K562 (cell line): ENCODE measurements around the gene BCL7C. TPM values are rescaled to one million over a fixed set of nuclear protein-coding genes. Genes with fewer than 3 reads are reported as not detected.

Experiments used
- BDP1 ChIP-seq: IDR thresholded peaks from 3 replicates; pipeline ENCODE4 v1.6.1; 2011; ENCODE audit not compliant: insufficient read length, insufficient read depth
- CBFA2T3 ChIP-seq: fragments of 450-650 bp; IDR thresholded peaks from 2 replicates; pipeline ENCODE4 v1.6.1; 2017
- CEBPG ChIP-seq, 3 experiments: fragments of 200-800 bp in 1 of 3; sonication (Bioruptor generic) in 1 of 3; sonication (generic) in 1 of 3; formaldehyde crosslinking in 1 of 3; IDR thresholded peaks in 2 of 3; conservative IDR thresholded peaks in 1 of 3; 2 replicates each; pipeline versions ENCODE4 v1.6.1 to v1.8.0; 2016 to 2022; ENCODE audit warnings: missing compliant biosample characterization in 2 of 3, missing genetic modification characterization in 2 of 3, mild to moderate bottlenecking in 1 of 3, missing genetic modification reagents in 1 of 3
- EP400 ChIP-seq: fragments of 450-650 bp; IDR thresholded peaks from 2 replicates; pipeline ENCODE4 v1.6.1; 2017; ENCODE audit warnings: antibody characterized with exemption, mild to moderate bottlenecking, moderate library complexity
- RBM39 ChIP-seq: fragments of 200-400 bp; formaldehyde crosslinking; optimal IDR thresholded peaks from 2 replicates; pipeline ENCODE3; 2018; ENCODE audit warnings: low read depth, low read length
- SOX6 ChIP-seq: fragments of 450-650 bp; IDR thresholded peaks from 2 replicates; pipeline ENCODE4 v1.6.1; 2014; ENCODE audit warnings: mild to moderate bottlenecking
- TBP ChIP-seq: optimal IDR thresholded peaks from 2 replicates; pipeline ENCODE3; 2011; ENCODE audit warnings: low read depth, low read length, improper control_type of control experiment
- ZNF253 ChIP-seq: fragments of 250-450 bp; sonication (Bioruptor Pico); conservative IDR thresholded peaks from 2 replicates; pipeline ENCODE4 v1.6.1; 2021; ENCODE audit warnings: mild to moderate bottlenecking
- ZNF263 ChIP-seq: sonication (generic); formaldehyde crosslinking; IDR thresholded peaks from 2 replicates; pipeline ENCODE4 v1.8.0; 2022; ENCODE audit warnings: mild to moderate bottlenecking, missing genetic modification reagents, borderline replicate concordance
- ZNF445 ChIP-seq: fragments of 250-450 bp; sonication (Bioruptor Pico); IDR thresholded peaks from 2 replicates; pipeline ENCODE4 v1.4.0; 2020; ENCODE audit warnings: low read depth, mild to moderate bottlenecking, moderate library complexity
- ZNF780A ChIP-seq: fragments of 250-450 bp; sonication (Bioruptor Pico); IDR thresholded peaks from 2 replicates; pipeline ENCODE4 v1.5.0; 2021; ENCODE audit warnings: mild to moderate bottlenecking
- polyA plus RNA-seq, 8 experiments: library from polyadenylated mRNA; depleted of rRNA in 4 of 8; stranded (reverse) in 5 of 8; unstranded in 3 of 8; fragments of >200 nt; fragmentation: Nextera tagmentation in 2 of 8; fragmentation: Illumina TruSeq in 1 of 8; extraction: Ambion mirVana in 2 of 8; extraction: Trizol in 1 of 8; gene quantifications; 2 replicates each; pipeline versions ENCODE4 v1.2.1 to v1.2.3, GENCODE V29; 2011 to 2014; ENCODE audit warnings: inconsistent platforms in 1 of 8, missing spikeins in 1 of 8
- total RNA-seq, 7 experiments: library from RNA; depleted of rRNA in 6 of 7; stranded (reverse); fragments of >200 nt in 6 of 7; fragmentation: Illumina TruSeq in 2 of 7; extraction: Trizol in 2 of 7; gene quantifications; 2 replicates each; pipeline versions ENCODE4 v1.2.1 to v1.2.3, GENCODE V29; 2011 to 2021; ENCODE audit warnings: low replicate concordance in 1 of 7
- TF ChIP-seq, protein P1 (sequence below): fragments of 450-650 bp; formaldehyde crosslinking; IDR thresholded peaks from 2 replicates; pipeline ENCODE4 v1.4.0; 2020; ENCODE audit warnings: mild to moderate bottlenecking, moderate library complexity
- TF ChIP-seq, protein P2 (sequence below): fragments of 450-650 bp; IDR thresholded peaks from 2 replicates; pipeline ENCODE4 v1.6.1; 2017; ENCODE audit warnings: antibody characterized with exemption
- TF ChIP-seq, protein P3 (sequence below), 2 experiments: fragments of 450-650 bp; IDR thresholded peaks; 2 replicates each; pipeline ENCODE4 v1.6.1; 2016
- TF ChIP-seq, protein P4 (sequence below): sonication (generic); formaldehyde crosslinking; IDR thresholded peaks from 2 replicates; pipeline ENCODE4 v1.5.0; 2020; ENCODE audit warnings: missing genetic modification reagents
- TF ChIP-seq, protein P5 (sequence below): sonication (generic); formaldehyde crosslinking; IDR thresholded peaks from 2 replicates; pipeline ENCODE4 v1.8.1; 2023; ENCODE audit warnings: mild to moderate bottlenecking, missing genetic modification reagents
- TF ChIP-seq, protein P6 (sequence below): fragments of 450-650 bp; IDR thresholded peaks from one replicate; pipeline ENCODE4 v1.6.1; 2018; ENCODE audit warnings: mild to moderate bottlenecking, moderate library complexity; ENCODE audit not compliant: partially characterized antibody

BCL7C gene
- total and polyA plus RNA-seq, 9 of the 15 experiments (the other 6 are each of a cell fraction or from before 2014, with no cell fraction given): 1.7 to 85.8 (median 19.6) TPM

DNA sequence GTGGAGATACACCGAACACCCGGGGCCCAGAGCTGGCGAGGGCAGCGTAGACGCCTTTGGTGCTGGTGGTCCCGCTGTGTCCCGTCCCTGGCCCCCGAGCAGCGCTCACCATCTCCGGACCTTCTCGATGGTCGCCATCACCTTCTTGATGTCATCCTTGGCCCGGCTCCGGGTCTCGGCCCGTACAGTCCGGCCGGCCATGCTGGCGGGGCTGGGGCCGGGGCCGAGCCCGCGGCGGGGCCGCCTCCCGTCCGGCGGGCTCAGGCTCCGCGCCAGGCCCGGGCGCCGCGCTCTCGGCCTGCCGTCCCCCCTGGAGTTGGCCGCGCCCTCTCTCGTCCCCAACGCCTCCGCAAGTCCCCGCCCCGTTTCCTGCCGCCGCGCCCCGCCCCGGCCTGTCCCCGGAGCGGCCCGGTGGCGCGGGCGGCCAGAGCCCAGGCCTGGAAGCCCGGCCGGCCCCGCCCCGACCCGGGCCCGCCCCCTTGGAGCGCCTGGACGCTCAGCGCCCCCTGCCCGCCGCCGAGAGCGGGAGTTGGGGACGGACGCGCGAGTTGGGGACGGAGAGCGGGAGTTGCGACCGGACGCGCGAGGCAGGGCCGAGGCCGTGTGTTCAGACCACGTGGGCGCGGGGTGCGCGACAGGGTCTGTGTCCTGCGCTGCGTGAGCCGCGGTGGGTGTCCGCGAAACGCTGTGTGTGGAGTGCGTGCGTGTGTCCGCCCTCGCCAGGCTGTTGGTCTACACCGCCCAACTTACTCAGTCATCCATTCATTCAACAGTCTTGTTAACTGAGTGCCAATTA is at the start of gene BCL7C (continued):
- TF ChIP-seq RBM39 (no peak), CBFA2T3 (0 out of 2 replicates have a peak, but pooled peaks have one; percentile 12), CEBPG (CRISPR knock-in tag; IDR thresholded peaks at IDR 0.05) (0 out of 2 replicates have a peak, but pooled peaks have one; percentile 39), CEBPG (tag; conservative IDR thresholded peaks at IDR 0.05 in 1 of 2, IDR thresholded peaks at IDR 0.05 in 1 of 2) (no peak), ZNF445 (CRISPR knock-in tag) (no peak), SOX6 (no peak; the same call in 1 of the 2 replicates), TBP (peak; percentile 51), ZNF263 (peak; percentile 67), ZNF780A (CRISPR knock-in tag) (no peak), BDP1 (no peak), EP400 (peak; percentile 95), ZNF253 (CRISPR knock-in tag) (no peak)
- TF ChIP-seq, protein P1, sequence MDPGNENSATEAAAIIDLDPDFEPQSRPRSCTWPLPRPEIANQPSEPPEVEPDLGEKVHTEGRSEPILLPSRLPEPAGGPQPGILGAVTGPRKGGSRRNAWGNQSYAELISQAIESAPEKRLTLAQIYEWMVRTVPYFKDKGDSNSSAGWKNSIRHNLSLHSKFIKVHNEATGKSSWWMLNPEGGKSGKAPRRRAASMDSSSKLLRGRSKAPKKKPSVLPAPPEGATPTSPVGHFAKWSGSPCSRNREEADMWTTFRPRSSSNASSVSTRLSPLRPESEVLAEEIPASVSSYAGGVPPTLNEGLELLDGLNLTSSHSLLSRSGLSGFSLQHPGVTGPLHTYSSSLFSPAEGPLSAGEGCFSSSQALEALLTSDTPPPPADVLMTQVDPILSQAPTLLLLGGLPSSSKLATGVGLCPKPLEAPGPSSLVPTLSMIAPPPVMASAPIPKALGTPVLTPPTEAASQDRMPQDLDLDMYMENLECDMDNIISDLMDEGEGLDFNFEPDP (CRISPR knock-in tag): 0 out of 2 replicates have a peak, but pooled peaks have one; percentile 39
- TF ChIP-seq, protein P2, sequence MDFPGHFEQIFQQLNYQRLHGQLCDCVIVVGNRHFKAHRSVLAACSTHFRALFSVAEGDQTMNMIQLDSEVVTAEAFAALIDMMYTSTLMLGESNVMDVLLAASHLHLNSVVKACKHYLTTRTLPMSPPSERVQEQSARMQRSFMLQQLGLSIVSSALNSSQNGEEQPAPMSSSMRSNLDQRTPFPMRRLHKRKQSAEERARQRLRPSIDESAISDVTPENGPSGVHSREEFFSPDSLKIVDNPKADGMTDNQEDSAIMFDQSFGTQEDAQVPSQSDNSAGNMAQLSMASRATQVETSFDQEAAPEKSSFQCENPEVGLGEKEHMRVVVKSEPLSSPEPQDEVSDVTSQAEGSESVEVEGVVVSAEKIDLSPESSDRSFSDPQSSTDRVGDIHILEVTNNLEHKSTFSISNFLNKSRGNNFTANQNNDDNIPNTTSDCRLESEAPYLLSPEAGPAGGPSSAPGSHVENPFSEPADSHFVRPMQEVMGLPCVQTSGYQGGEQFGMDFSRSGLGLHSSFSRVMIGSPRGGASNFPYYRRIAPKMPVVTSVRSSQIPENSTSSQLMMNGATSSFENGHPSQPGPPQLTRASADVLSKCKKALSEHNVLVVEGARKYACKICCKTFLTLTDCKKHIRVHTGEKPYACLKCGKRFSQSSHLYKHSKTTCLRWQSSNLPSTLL: no peak
- TF ChIP-seq, protein P3, sequence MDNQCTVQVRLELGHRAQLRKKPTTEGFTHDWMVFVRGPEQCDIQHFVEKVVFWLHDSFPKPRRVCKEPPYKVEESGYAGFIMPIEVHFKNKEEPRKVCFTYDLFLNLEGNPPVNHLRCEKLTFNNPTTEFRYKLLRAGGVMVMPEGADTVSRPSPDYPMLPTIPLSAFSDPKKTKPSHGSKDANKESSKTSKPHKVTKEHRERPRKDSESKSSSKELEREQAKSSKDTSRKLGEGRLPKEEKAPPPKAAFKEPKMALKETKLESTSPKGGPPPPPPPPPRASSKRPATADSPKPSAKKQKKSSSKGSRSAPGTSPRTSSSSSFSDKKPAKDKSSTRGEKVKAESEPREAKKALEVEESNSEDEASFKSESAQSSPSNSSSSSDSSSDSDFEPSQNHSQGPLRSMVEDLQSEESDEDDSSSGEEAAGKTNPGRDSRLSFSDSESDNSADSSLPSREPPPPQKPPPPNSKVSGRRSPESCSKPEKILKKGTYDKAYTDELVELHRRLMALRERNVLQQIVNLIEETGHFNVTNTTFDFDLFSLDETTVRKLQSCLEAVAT (IDR thresholded peaks at IDR 0.05): no peak
- TF ChIP-seq, protein P4, sequence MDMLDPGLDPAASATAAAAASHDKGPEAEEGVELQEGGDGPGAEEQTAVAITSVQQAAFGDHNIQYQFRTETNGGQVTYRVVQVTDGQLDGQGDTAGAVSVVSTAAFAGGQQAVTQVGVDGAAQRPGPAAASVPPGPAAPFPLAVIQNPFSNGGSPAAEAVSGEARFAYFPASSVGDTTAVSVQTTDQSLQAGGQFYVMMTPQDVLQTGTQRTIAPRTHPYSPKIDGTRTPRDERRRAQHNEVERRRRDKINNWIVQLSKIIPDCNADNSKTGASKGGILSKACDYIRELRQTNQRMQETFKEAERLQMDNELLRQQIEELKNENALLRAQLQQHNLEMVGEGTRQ (CRISPR knock-in tag): peak; percentile 84
- TF ChIP-seq, protein P5, sequence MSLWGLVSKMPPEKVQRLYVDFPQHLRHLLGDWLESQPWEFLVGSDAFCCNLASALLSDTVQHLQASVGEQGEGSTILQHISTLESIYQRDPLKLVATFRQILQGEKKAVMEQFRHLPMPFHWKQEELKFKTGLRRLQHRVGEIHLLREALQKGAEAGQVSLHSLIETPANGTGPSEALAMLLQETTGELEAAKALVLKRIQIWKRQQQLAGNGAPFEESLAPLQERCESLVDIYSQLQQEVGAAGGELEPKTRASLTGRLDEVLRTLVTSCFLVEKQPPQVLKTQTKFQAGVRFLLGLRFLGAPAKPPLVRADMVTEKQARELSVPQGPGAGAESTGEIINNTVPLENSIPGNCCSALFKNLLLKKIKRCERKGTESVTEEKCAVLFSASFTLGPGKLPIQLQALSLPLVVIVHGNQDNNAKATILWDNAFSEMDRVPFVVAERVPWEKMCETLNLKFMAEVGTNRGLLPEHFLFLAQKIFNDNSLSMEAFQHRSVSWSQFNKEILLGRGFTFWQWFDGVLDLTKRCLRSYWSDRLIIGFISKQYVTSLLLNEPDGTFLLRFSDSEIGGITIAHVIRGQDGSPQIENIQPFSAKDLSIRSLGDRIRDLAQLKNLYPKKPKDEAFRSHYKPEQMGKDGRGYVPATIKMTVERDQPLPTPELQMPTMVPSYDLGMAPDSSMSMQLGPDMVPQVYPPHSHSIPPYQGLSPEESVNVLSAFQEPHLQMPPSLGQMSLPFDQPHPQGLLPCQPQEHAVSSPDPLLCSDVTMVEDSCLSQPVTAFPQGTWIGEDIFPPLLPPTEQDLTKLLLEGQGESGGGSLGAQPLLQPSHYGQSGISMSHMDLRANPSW (CRISPR knock-in tag): no peak; the same call in 1 of the 2 replicates
- TF ChIP-seq, protein P6, sequence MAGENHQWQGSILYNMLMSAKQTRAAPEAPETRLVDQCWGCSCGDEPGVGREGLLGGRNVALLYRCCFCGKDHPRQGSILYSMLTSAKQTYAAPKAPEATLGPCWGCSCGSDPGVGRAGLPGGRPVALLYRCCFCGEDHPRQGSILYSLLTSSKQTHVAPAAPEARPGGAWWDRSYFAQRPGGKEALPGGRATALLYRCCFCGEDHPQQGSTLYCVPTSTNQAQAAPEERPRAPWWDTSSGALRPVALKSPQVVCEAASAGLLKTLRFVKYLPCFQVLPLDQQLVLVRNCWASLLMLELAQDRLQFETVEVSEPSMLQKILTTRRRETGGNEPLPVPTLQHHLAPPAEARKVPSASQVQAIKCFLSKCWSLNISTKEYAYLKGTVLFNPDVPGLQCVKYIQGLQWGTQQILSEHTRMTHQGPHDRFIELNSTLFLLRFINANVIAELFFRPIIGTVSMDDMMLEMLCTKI: no peak
